Motor neuron (in vitro differentiated cells): ENCODE data around the gene FUZ. TPM values are rescaled to one million over a fixed set of nuclear protein-coding genes. Genes with fewer than 3 reads are reported as not detected.
A peak's percentile ranks its signal among the peaks of the same experiment; 100 is the strongest.

ENCODE experiments used
- ATAC-seq, 8 experiments: fragments of 200-7000 bp; cut with Tn5 transposase; replicated peaks in 6 of 8; 2 replicates each; pipeline ENCODE4 v1.8.0; 2021; ENCODE audit warnings: mild to moderate bottlenecking in 8 of 8, moderate library complexity in 8 of 8
- H3K27ac ChIP-seq, 2 donors: fragments of 250-450 bp; sonication (Bioruptor Pico); 2 replicates each; pipeline ENCODE4 v1.9.0; 2021; ENCODE audit warnings: antibody characterized with exemption in 2 of 2, mild to moderate bottlenecking in 2 of 2, moderate library complexity in 1 of 2
- H3K4me1 ChIP-seq, 2 donors: fragments of 250-450 bp; sonication (Bioruptor Pico); replicated peaks in 1 of 2; 2 replicates each; pipeline ENCODE4 v1.6.1; 2021; ENCODE audit warnings: antibody characterized with exemption in 2 of 2, mild to moderate bottlenecking in 2 of 2, moderate library complexity in 1 of 2
- H3K4me3 ChIP-seq, 5 donors: fragments of 250-450 bp; sonication (Bioruptor Pico); 2 replicates each; pipeline ENCODE4 v1.9.0; 2021; ENCODE audit warnings: antibody characterized with exemption in 5 of 5, mild to moderate bottlenecking in 5 of 5, moderate library complexity in 4 of 5
- WGBS, 10 experiments: fragments of 450-650 bp; shearing (Covaris generic); methylation state at CpG; one replicate each; pipeline ENCODE4 v1.0.0; 2022; 5-methylcytosine and 5-hydroxymethylcytosine counted together
- in situ Hi-C, 9 experiments: fragments of 400-800 bp; cut with MboI; loops; one replicate each; pipeline ENCODE4 v1.15.0; 2021; ENCODE audit warnings: low sequenced_read_pairs in 9 of 9, low pct_unique_long_range_greater_than_20kb in 2 of 9; ENCODE audit not compliant: unreplicated experiment in 9 of 9
- total RNA-seq, 8 experiments: library from RNA; unstranded; fragments of 300-600 nt; gene quantifications; 2 replicates each; pipeline versions ENCODE4 v1.2.3 to v1.2.4, GENCODE V29; 2022

Gene FUZ
- total RNA-seq, 8 experiments from 2014 or later: 9.9 to 27.1 (median 16.2) TPM

DNA sequence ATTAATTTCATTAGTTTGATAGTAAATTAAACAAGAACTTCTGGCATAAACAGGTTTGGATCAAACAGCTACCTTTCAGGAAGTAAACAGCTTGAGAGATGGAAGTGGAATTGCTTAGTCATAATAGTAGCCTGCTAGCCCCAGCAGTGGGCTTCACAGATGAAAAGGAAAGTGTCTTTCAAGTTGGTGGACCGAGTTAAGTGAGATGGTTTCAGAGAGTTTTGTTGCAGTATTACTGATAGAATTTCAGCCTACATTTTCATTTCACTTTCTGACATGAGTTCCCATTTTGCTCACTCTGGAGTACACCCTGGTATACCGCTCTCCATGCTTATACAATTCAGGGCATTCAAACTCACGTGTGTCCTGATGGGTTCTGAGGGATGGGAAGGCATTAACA is 35.8 kb upstream of the FUZ start:
- in situ Hi-C loops: no loop called here
- Histone ChIP-seq H3K4me1 (peaks cover 16 to 20% of the 10 kb centered on the region in 2 donors), H3K4me3 (no peak overlapping the region), H3K27ac (no peak overlapping the region)
- ATAC-seq: no peak
- WGBS, 10 experiments: 84 to 100% (median 96%) methylated on average over 1 to 3 of the region's 3 CpGs; no CpG with 5 or more reads in 2 of the 10 experiments

DNA sequence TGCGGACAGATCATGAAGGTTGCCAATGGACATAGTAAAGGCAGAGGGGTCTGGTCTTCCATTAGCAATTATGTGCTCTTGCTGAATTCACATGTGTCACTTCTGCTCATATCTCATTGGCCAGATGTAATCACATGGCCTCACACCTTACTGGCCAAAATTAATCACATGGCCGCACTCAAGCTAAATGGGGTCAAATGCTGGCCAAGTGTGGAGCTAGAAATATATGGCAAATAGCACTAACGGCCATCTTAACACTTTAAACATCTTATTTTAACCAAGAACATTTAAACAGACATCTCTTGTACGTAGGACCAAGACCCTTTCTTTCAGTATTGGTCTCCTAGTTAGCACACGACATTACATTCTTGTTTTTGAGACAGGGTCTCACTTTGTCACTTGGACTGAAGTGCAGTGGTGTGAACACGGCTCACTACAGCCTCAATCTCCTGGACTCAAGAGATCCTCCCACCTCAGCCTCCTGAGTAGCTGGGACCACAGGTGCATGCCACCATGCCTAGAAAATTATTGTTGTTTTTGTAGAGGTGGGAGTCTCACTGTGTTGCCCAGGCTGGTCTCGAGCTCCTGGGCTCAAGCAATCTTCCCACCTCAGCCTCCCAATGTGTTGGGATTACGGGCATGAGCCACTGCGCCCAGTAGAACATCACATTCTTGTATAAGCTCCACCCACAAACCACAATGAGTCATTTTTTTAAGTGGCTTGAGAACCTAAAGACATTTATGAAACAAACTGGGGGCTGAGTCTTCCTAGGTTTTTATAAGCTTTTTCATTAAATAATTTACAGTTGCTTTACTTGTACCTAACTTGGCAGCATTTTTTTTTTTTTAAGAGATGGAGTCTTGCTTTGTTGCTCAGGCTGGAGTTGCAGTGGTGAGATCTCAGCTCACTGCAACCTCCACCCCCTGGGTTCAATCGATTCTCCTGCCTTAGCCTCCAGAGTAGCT is 34.9 kb upstream of the FUZ start:
- WGBS, 10 experiments: 73 to 100% (median 88%) methylated on average over 1 to 8 of the region's 10 CpGs; no CpG with 5 or more reads in 1 of the 10 experiments
- no peak overlapping the region for H3K27ac ChIP-seq
- no peak for ATAC-seq
- H3K4me3 ChIP-seq: no peak overlapping the region
- peaks cover 8 to 14% of the 10 kb centered on the region in 2 donors for H3K4me1 ChIP-seq
- in situ Hi-C loops: no loop called here

DNA sequence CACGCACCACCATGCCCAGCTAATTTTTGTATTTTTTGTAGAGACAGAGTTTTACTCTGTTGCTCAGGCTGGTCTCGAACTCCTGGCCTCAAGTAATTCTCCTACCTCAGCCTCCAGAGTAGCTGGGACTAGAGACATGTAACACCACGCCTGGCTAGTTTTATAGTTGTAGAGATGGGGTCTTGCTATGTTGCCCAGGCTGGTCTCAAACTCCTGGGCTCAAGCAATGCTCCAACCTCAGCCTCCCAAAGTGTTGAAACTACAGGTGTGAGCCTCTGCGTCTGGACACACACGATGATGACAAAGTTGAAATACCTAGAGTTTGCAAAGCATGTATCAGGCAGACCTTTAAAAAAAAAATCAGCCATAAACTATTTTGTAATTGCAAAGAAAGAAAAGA is 33.3 kb upstream of the FUZ start:
- in situ Hi-C loops: no loop called here
- Histone ChIP-seq H3K4me3 (no peak overlapping the region), H3K27ac (no peak overlapping the region), H3K4me1 (peaks cover 0 to 5% of the 10 kb centered on the region in 2 donors)
- ATAC-seq: no peak
- 50 to 80% (median 67%) methylated on average over 1 to 4 of the region's 5 CpGs; no CpG with 5 or more reads in 2 of the 10 experiments for WGBS, 10 experiments

DNA sequence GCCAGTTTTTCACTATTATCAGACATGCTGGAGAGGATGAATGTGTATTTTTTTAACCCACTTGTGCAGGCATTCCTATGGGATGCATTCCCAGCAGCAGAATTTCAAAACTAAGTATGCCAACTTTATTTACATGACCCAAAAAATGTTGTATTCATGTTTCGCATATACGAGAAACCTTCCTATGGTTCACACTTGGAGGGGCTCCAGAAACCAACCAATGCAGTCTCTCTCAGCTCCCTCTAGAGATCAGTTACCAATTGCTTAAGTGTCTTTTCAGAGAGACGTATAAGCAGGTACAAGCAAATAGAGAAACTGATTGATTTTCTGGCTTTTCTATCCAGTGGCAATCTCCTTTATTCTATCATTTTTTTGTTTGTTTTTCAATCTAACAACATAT is 32.3 kb upstream of the FUZ start:
- Histone ChIP-seq H3K27ac (no peak overlapping the region), H3K4me3 (no peak overlapping the region), H3K4me1 (peaks cover 0 to 5% of the 10 kb centered on the region in 2 donors)
- in situ Hi-C loops: no loop called here
- WGBS, 10 experiments: 0 to 100% (median 81%) methylated on average over 1 to 3 of the region's 3 CpGs; no CpG with 5 or more reads in 1 of the 10 experiments
- peak in 1 of 8 experiments; percentile 72 for ATAC-seq

DNA sequence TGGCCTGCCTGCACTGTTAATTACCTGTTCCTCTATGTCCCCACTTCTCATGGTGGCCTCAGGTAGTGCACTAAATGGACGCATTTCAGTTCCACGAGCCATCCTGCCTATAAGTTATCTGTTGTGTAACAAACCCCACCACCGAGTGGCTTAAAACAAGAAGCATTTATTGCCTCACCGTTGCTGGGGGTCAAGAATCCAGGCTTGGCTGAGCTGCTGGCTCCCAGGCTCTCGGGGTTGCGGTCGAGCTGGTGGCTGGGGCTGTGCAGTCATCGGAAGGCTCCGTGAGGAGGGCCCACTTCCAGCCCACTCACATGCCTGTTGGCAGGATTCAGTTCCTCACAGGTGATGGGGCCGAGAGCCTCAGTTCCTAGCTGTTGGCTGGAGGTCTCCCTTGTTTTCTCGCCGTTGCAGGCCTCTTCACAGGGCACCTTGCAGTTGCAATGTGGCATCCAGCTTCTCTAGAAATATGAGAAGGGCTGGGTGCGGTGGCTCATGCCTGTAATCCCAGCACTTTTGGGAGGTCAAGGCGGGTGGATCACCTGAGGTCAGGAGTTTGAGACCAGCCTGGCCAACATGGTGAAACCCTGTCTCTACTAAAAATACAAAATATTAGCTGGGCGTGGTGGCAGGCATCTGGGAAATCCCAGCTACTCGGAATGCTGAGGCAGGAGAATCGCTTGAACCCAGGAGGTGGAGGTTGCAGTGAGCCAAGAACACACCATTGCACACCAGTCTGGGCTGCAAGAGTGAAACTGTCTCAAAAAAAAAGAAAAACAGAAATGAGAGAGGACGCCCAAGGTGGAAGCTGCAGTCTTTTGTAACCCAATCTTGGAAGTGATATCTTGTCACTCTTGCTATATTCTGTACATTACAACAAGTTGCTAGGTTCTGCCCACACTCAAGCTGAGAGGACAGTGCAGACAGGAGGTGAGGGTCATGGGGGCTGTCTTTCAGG is 31.3 kb upstream of the FUZ start:
- ATAC-seq: no peak
- WGBS, 10 experiments: 81 to 97% (median 85%) methylated on average over 1 to 6 of the region's 18 CpGs; no CpG with 5 or more reads in 4 of the 10 experiments
- Histone ChIP-seq H3K4me3 (no peak overlapping the region), H3K27ac (no peak overlapping the region), H3K4me1 (no peaks in the 10 kb centered on the region)
- in situ Hi-C loops: no loop called here

DNA sequence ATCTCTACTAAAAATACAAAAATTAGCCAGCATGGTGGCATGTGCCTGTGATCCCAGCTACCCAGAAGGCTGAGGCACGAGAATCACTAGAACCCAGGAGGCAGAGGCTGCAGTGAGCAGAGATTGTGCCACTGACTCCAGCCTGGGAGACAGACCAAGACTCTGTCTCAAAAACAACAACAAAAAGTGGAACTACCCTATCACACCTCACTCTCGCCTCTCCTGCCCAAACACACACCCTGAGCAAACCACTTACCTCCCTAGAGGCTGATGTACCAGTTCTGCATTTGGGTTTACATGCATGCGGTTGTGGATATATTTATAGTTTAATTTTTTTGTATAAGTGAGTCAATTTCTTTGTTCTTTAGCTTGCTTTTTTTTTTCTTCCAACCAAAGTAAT is 30.2 kb upstream of the FUZ start:
- no peak overlapping the region for H3K27ac ChIP-seq
- no peak for ATAC-seq
- no peaks in the 10 kb centered on the region for H3K4me1 ChIP-seq
- in situ Hi-C loops: no loop called here
- 71 to 100% (median 94%) methylated on average over 1 to 3 of the region's 3 CpGs; no CpG with 5 or more reads in 1 of the 10 experiments for WGBS, 10 experiments
- no peak overlapping the region for H3K4me3 ChIP-seq

DNA sequence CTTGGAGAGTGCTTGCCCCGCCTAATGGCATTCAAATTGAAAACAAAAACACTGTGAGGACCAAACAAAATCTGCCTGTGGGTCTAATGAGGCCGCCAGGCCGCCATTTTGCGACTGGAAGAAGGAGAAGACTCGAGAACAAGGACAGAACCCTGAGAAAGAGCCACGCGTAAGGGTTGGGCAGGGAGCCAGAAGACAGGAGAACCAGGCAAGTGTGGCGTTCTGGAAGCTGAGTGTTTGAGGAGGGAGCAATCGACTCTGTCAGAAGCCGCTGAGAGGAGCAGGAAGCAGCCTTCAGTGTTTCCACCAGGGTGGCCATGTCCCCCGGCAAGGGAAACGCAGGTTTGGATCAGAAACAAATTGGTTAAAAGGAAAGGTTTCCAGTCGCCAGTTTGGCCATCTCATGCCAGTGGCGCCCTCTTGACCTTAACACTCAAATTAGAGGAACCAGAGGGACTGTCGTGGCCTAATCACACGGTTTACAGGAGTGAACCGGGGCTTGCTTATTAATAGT is 27.7 kb upstream of the FUZ start:
- WGBS, 10 experiments: 73 to 100% (median 92%) methylated on average over 2 to 12 of the region's 17 CpGs; no CpG with 5 or more reads in 1 of the 10 experiments
- Histone ChIP-seq H3K4me3 (no peak overlapping the region), H3K27ac (no peak overlapping the region), H3K4me1 (no peaks in the 10 kb centered on the region)
- in situ Hi-C loops: no loop called here
- ATAC-seq: no peak

DNA sequence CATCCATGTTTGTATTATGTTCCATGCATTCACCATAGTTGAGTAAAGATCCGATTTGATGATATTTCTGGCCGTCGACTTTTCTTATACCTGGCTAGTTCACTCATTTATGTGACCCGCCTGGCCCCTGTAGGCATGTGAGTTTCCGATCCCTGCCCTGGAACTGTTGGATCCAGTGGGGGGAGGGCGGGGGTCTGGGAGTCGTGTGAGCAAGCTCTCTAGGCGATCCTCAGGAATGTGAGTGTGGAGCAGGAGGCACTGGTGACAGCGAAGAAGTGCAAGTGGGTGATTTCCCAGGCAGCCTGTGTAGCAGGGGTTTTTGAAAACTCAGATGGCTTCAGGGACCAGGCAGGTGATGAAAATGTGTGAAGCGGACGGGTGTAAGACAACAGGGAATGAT is 27.2 kb upstream of the FUZ start:
- Histone ChIP-seq H3K27ac (no peak overlapping the region), H3K4me3 (no peak overlapping the region), H3K4me1 (no peaks in the 10 kb centered on the region)
- ATAC-seq: peak in 1 of 8 experiments; percentile 18
- in situ Hi-C loops: no loop called here
- WGBS, 10 experiments: 80 to 100% (median 90%) methylated on average over 1 to 10 of the region's 11 CpGs; no CpG with 5 or more reads in 2 of the 10 experiments

DNA sequence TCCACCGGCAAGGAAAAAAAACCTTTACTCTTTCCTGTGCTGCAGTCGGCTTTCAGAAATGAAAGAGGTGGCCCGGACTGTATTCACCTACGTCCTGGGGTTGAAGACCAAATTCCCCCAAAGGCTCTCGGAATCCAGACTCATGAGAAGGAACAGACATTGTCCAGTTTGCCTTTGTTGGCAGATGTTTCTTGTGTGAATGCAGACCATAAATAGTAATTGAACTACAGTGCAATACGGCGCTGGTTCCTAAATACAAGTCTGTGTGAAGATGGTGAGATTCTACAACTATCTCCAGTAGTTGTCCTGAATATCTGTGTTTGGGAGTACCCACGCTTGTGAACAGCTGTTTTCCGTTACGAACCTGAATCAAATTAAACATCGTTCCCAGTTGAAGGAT is 26.6 kb upstream of the FUZ start:
- no peak for ATAC-seq
- 65 to 98% (median 91%) methylated on average over 2 to 10 of the region's 11 CpGs; no CpG with 5 or more reads in 1 of the 10 experiments for WGBS, 10 experiments
- no peak overlapping the region for H3K27ac ChIP-seq
- no peaks in the 10 kb centered on the region for H3K4me1 ChIP-seq
- in situ Hi-C loops: no loop called here
- H3K4me3 ChIP-seq: no peak overlapping the region

DNA sequence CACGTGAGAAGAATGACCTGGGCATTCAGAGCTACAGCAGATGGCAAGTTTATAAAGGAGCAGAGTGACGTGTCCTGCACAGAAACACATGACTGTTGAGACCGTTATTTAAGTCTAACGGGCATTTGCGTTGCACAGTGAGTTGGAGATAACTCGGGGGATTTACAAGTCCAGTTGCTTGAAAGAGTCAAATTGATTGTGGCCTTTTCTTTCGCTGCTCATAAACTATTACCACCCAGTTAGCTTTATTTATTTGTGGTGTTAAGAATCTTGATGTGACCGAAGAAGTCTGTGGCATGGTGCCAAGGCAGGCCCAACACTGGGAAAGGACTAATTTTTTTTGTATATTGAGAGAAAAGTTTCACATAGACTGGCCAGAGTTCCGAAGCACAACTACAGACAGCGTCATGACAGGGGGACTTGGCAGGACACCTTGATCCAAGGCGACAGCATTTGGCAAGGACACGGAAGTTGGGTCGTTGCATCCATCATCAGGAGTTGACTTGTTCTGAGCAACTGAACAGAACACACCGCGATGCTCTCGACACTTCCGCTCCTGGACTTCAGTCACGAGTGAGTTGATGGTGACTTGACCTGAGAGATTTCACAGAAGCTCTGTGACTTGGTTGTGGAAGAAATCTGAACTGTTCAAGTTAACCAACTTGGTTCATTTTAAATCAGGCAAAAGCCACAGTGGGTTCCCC is 25.9 kb upstream of the FUZ start:
- Histone ChIP-seq H3K27ac (no peak overlapping the region), H3K4me1 (no peaks in the 10 kb centered on the region), H3K4me3 (no peak overlapping the region)
- ATAC-seq: no peak
- in situ Hi-C loops: no loop called here
- 83 to 99% (median 95%) methylated on average over 1 to 18 of the region's 18 CpGs; no CpG with 5 or more reads in 1 of the 10 experiments for WGBS, 10 experiments

DNA sequence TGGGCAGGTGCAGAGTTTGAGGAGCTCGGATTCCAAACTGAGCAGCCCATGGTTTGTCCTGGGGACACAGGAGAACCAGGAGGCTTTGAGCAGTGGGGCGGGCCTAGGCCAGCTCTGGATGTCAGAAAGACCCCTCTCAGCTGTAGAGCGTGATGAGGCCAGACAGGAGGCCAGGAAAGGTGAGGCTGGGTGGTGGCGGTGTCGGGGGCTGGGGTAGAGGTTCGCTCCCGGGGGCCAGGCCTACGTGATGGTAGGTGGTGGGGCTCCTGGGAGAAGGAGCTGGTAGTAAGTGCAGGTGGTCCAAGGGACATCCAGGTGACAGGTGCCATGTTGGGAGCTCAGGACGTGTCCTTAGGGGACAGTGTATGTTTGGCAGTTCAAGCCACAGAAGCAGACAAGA is 24.3 kb upstream of the FUZ start:
- 84 to 100% (median 100%) methylated on average over 1 to 3 of the region's 9 CpGs; no CpG with 5 or more reads in 6 of the 10 experiments for whole genome bisulfite sequencing, 10 experiments
- in situ Hi-C loops: no loop called here
- H3K27ac ChIP-seq: no peak overlapping the region
- H3K4me1 ChIP-seq: no peaks in the 10 kb centered on the region
- H3K4me3 ChIP-seq: no peak overlapping the region
- peak in 2 of 8 experiments; percentile 7 to 10 for ATAC-seq

DNA sequence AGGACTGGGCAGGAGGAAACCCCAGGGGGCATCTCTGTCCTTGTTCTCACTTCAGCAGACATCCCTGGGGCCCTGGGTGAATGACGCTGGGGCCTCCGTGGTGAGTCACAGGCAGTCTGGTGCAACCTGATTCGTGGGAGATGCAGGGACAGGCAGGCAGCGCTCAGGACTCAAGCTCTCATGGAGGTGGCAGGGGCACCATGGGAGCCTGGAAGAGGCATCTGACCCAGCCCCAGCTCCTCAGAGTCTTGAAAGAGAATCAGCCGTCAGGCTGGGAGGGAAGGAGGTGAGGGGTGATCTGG is 23.9 kb upstream of the FUZ start:
- 83 to 96% (median 90%) methylated on average over 2 to 3 of the region's 5 CpGs; no CpG with 5 or more reads in 5 of the 10 experiments for WGBS, 10 experiments
- H3K27ac ChIP-seq: no peak overlapping the region
- H3K4me1 ChIP-seq: no peaks in the 10 kb centered on the region
- H3K4me3 ChIP-seq: no peak overlapping the region
- ATAC-seq: peak in 1 of 8 experiments; percentile 11
- in situ Hi-C loops: no loop called here
